HG02840 (cell line): ENCODE results near the gene MYO5B.

Experiments
- ATAC-seq: cut with Tn5 transposase; IDR thresholded peaks from one replicate; pipeline ENCODE4 v1.9.1; 2021; ENCODE audit warnings: mild to moderate bottlenecking, moderate library complexity, moderate number of reproducible peaks; ENCODE audit not compliant: unreplicated experiment, low FRiP score

The MYO5B gene

GRCh38 chr18:50038448-50038847 lies 156.5 kb downstream of the MYO5B start:
- ATAC-seq: no peak

DNA sequence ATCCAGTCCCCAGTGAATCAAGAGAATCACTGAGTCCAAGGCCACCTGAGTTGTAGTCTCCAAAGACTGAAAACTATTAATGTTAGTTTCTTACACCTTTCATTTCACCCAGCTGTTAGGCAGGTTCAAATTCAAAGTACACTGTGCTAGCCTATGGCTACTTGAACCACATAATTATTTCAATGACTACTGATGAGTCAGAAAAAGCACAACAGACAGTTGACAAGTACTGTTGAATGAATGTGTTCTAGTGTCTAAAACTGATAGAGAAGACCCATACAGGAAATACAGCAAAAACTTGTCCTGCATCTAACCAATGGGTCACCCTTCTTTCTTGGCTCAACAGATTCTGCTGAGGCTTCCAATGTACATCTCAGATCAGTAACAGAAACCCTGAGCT lies 160.9 kb downstream of the MYO5B start:
- no peak for ATAC-seq

DNA sequence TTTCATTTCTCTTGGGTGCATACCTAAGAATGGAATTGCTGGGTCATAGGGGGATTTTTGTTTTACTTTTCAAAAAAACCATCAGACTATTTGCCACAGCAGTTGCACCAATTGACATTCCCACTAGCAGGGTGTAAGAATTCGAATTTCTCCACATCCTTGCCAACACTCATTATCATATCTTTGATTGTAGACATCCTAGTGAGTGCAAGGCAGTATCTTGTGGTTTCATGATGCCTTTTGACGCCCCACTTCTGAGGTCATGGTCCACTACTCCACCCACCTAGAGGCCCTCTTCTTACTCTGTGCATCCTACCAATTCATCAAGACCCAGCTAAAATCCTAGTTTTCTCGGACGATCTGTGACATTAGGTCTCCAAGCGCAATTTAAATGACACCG lies 161.9 kb downstream of the MYO5B start:
- ATAC-seq: no peak

DNA sequence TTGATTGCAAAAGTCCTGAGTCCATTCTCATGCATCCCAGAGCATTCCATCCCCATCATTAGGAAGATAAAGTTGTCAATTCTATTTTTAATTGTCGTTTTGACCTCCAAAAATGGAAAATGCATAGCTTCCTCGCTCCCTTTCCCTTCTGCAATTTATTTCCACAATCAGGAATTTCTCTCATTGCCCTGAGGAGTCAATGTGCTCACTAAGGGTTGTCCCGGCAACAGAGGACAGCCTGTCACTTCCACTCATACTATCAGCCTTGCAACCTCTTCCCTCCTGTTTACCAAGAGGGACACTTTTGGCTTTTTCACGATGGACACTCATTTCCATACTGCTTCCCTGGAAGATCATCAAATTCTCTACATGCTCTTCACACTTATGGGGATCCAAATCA lies 164.8 kb downstream of the MYO5B start:
- ATAC-seq: no peak

GRCh38 chr18:50027996-50028395 lies 167.0 kb downstream of the MYO5B start:
- ATAC-seq: no peak

DNA sequence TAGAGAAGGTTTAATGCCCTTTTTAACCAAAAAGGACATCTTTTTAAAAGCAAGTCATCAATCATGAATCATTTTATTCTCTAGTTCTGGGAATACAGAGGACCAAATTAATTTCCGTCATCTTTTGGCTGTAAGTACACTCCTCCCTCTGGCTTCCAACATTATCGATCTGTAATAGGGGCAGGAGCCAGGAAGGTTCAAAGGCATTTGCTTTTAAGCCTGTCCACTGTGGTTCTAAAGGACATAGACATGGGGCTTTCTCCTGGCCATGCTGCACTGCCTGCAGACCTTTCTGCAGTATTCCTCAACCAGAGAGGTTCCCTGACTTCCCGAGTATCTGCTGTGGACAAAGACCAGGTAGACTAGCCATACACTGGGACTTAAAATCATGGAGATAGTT lies 170.5 kb downstream of the MYO5B start:
- no peak for ATAC-seq

DNA sequence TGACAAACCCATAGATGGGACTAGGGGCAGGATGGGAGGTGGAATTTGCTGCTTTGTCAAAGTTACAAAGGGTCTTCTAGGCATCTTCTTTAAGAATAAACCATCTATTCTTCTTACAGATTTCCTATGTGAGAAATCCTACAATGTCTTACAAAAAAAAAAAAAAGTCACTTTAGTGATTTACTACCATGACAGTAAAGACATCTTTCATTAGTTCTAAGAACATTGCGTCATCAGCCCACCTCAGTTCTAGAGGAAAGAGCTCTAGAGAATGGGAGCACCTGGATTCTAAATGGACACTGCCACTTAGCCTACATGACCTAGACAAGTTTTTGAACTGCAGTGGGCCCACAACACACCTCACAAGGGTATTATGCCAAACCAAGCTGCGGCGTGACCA lies 172.0 kb downstream of the MYO5B start:
- ATAC-seq: no peak

DNA sequence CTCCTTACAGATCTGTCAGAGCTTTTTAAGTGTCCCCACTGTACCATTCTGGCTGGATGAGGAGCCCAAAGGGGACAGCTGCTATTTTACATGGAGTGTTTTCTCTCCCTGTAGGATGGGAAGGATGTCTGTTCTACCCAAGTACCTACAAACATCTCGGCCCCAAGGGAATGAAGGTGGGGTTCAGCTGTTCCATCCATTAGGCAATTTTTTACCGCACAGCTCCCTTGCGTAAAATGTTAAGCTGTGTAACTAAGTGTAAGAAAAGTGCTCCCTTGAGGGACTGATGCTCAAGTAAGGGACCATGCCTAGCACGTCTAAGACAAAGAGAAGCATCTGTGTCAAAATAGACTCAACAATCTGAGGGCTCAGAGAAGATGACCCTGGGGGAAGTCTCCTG lies 180.3 kb downstream of the MYO5B start:
- no peak for ATAC-seq

DNA sequence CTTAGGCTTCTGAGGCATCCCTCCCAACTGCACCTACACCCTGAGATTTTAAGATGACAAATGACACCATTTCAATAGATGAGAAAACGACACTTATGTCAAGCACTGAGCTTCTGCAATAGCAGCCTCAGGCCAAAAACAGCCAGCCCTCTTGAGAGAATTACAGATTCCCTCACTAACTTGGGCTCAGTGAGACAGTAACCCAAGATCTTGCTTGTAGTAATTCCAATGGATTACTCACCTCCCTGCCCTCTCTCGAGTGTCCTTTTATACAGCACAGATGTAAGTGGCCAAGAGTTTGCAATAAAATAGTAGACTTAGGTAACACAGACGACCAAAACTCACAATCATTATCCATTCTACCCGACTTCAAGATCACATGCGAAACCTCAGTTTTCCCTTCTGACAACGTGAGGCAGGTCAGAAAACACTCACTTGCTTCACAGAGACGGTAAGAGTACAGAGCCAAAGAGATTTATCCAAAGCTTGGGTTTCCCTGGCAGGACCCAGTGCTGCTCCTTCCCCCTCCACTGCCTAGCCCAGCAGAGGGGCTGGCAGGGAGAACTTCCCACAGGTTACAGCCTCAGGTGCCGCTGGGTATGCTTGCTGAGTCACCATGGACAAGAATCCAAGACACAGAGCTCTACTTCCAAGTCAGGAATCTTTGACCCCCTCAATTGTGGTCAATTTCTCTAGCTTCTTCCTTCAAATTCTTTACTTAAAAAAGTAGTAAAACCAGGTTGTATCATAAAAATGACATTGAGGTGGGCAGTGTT lies 181.4 kb downstream of the MYO5B start:
- ATAC-seq: no peak

DNA sequence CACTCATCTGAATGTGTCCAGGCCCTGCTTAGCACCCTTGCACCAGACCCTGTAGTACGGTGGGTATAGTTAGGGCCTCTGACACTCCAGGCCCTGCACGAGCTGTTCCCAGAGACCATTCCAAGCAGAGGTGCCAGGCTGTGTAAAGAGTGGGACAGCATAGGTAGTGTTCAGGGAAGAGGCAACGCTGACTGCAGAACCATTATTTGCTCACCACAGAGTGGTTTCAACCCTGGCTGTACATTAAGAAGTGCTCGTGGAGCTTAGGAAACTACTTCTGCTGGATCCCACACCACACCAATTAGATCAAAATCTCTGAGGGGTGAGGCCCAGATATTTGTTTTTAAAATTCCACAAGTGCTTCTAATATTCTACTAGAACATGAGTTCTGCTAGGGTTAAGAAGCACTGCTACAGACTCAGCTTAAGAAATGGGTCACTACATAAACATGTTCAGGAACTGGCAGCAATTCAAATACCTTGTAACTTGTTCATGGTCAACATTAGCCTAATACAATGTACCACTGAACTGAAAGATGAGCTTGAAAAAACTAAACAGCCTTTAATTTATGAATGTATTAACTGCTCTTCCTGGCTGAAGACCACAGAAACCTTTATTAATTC lies 183.0 kb downstream of the MYO5B start:
- ATAC-seq: no peak

GRCh38 chr18:50009773-50010335 lies 185.1 kb downstream of the MYO5B start:
- ATAC-seq: no peak

GRCh38 chr18:50008306-50008705 lies 186.6 kb downstream of the MYO5B start:
- no peak for ATAC-seq

- ATAC-seq: no peak
These were observed 188.4 kb downstream of the MYO5B start for GRCh38 chr18:50006470-50007046.

GRCh38 chr18:50004013-50004412 lies 190.9 kb downstream of the MYO5B start:
- no peak for ATAC-seq

- ATAC-seq: no peak
These were observed 192.2 kb downstream of the MYO5B start for GRCh38 chr18:50002781-50003180.

GRCh38 chr18:50000227-50000626 lies 194.7 kb downstream of the MYO5B start:
- ATAC-seq: no peak

GRCh38 chr18:49999128-49999527 lies 195.8 kb downstream of the MYO5B start:
- no peak for ATAC-seq

- no peak for ATAC-seq
These were observed 197.4 kb downstream of the MYO5B start for GRCh38 chr18:49997558-49997957.

DNA sequence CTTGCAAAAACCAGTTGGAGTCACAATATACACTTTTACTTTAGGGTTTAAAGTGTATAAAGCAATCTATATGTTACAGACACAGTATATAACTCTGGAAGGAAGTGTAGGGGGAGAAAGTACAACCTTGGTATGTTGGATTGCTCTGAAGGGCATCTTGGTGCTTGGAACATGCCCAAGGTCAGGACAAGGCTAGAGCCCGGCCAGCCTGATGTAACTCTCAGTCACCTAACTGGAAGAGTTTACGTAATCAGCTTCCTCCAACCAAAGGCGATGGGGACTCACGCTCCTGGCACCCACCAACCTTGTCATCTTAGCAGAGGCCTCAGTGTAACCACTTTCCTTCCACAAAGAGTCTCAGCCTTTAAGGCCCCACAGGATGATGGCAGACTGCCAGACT lies 200.5 kb downstream of the MYO5B start:
- ATAC-seq: no peak

GRCh38 chr18:49993299-49993698 lies 201.6 kb downstream of the MYO5B start:
- ATAC-seq: no peak

DNA sequence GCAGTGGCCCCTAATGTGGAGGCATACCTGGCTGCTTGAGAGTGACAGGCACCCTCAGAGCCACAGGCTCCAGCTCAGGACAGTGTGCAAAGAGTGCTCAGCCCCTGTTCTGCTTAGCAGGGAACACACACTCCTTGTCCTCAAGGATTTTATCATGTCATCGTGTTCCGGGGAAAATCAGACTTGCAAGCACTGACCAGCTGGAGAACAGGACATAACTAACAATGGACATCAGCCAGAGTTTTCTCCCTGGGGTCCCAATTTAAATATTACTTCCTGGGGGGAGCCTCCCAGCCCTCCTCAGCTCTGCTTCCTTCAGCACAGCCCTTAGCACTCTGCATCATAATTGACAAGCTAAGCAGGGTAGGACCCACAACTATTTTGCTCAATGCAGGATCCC lies 206.2 kb downstream of the MYO5B start:
- no peak for ATAC-seq

DNA sequence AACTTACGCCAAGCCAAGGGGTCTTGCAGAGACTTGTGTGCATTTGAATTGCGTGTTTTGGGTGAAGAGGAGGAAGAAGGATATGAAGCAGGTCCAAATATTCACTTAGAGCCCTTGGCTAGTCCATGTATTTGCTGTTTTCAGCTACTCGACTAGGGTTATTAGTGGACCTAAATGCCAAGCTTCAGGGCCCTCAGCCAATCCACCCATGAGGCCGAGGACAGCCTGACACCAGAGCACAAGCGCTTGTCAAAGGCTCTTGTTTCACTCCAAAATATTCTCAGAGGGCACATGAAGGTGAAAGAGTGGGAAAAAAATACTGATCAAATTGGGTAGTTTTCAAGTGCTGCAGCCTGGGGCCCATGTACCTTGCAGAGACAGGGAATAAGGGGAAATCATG lies 206.8 kb downstream of the MYO5B start:
- ATAC-seq: no peak
